Keratinocyte (primary cell): ENCODE results near the gene CD96. TPM values are rescaled to one million over a fixed set of nuclear protein-coding genes. Genes with fewer than 3 reads are reported as not detected.

Experiments
- DNase-seq: peaks from one replicate; pipeline ENCODE4 v3.0.0-alpha.2; 2011; ENCODE audit warnings: low read depth, missing footprints, low spot score
- FAIRE-seq: peaks from 2 replicates; lab custom pipeline; 2011; peaks lifted over from hg19 to GRCh38; lab: Jason Lieb, UNC
- H2AFZ ChIP-seq: 2 replicates; pipeline ENCODE4 v1.6.0; 2012; ENCODE audit warnings: low read length, control low read depth, inconsistent platforms; ENCODE audit not compliant: control insufficient read depth
- H3K27ac ChIP-seq: 2 replicates; pipeline ENCODE4 v1.5.1; 2011; ENCODE audit warnings: low read length; ENCODE audit not compliant: control insufficient read depth, insufficient read depth
- H3K27me3 ChIP-seq: 3 replicates; pipeline ENCODE4 v1.6.0; 2011; ENCODE audit warnings: low read length; ENCODE audit not compliant: control insufficient read depth, insufficient read depth; ENCODE audit errors: extremely low read depth
- H3K36me3 ChIP-seq, 2 experiments: 2 replicates in 1 of 2; 3 replicates in 1 of 2; pipeline ENCODE4 v1.5.1; 2011; ENCODE audit warnings: low read length in 2 of 2, mild to moderate bottlenecking in 1 of 2; ENCODE audit not compliant: control insufficient read depth in 2 of 2, insufficient read depth in 2 of 2; ENCODE audit errors: extremely low read depth in 1 of 2
- H3K4me1 ChIP-seq: 3 replicates; pipeline ENCODE4 v1.5.1; 2011; ENCODE audit warnings: low read length; ENCODE audit not compliant: control insufficient read depth, insufficient read depth; ENCODE audit errors: extremely low read depth
- H3K4me2 ChIP-seq: 3 replicates; pipeline ENCODE4 v1.6.0; 2011; ENCODE audit warnings: low read depth, low read length; ENCODE audit not compliant: control insufficient read depth, insufficient read depth; ENCODE audit errors: extremely low read depth
- H3K4me3 ChIP-seq, 3 experiments: fragments of 200-600 bp in 1 of 3; sonication (generic) in 1 of 3; 2 replicates in 2 of 3; 3 replicates in 1 of 3; pipeline ENCODE4 v1.5.1; 2011 to 2016; ENCODE audit warnings: low read length in 3 of 3, mild to moderate bottlenecking in 3 of 3, control low read depth in 2 of 3, inconsistent platforms in 1 of 3, low read depth in 1 of 3, mixed read lengths in 1 of 3, mixed run types in 1 of 3, moderate library complexity in 1 of 3; ENCODE audit not compliant: control insufficient read depth in 2 of 3, insufficient read depth in 2 of 3; ENCODE audit errors: extremely low read depth in 1 of 3
- H3K79me2 ChIP-seq: 2 replicates; pipeline ENCODE4 v1.6.0; 2012; ENCODE audit warnings: low read length; ENCODE audit not compliant: control insufficient read depth, insufficient read depth
- H3K9ac ChIP-seq: 3 replicates; pipeline ENCODE4 v1.6.0; 2011; ENCODE audit warnings: low read length; ENCODE audit not compliant: control insufficient read depth, insufficient read depth; ENCODE audit errors: extremely low read depth
- H3K9me1 ChIP-seq: 3 replicates; pipeline ENCODE4 v1.6.0; 2011; ENCODE audit warnings: low read length; ENCODE audit not compliant: control insufficient read depth, insufficient read depth; ENCODE audit errors: extremely low read depth
- H3K9me3 ChIP-seq: 2 replicates; pipeline ENCODE4 v1.5.1; 2012; ENCODE audit warnings: low read depth, low read length; ENCODE audit not compliant: control insufficient read depth
- H4K20me1 ChIP-seq: 3 replicates; pipeline ENCODE4 v1.6.0; 2011; ENCODE audit warnings: low read length; ENCODE audit not compliant: control insufficient read depth, insufficient read depth; ENCODE audit errors: extremely low read depth
- CTCF ChIP-seq, 3 experiments: IDR thresholded peaks in 1 of 3; conservative IDR thresholded peaks in 1 of 3; optimal IDR thresholded peaks in 1 of 3; 2 replicates in 2 of 3; 3 replicates in 1 of 3; pipeline versions ENCODE3 to v1.5.1; 2011; ENCODE audit warnings: low read length in 3 of 3, mild to moderate bottlenecking in 3 of 3, moderate library complexity in 2 of 3, control low read depth in 1 of 3, inconsistent platforms in 1 of 3; ENCODE audit not compliant: insufficient read depth in 2 of 3; ENCODE audit errors: extremely low read depth in 1 of 3
- EZH2 ChIP-seq: IDR thresholded peaks from one replicate; pipeline ENCODE4 v1.6.1; 2012; ENCODE audit warnings: inconsistent platforms, mild to moderate bottlenecking, low read length, moderate library complexity
- dilution Hi-C: fragments of 300-500 bp; cut with MboI; formaldehyde crosslinking; loops from one replicate; pipeline ENCODE4 v1.7.0; 2020; ENCODE audit warnings: low sequenced_read_pairs; ENCODE audit not compliant: extremely low pct_ligation_motif_present
- polyA plus RNA-seq, 5 experiments: library from polyadenylated mRNA; depleted of rRNA in 3 of 5; stranded (reverse) in 3 of 5; stranded (forward) in 1 of 5; unstranded in 1 of 5; fragments of >200 nt; gene quantifications; 1 replicate in 1 of 5; 2 replicates in 3 of 5; 3 replicates in 1 of 5; pipeline versions ENCODE4 v1.2.1 to v1.2.3, GENCODE V29; 2011 to 2012; ENCODE audit warnings: missing spikeins in 2 of 5, low read depth in 1 of 5, low replicate concordance in 1 of 5

The CD96 gene
- polyA plus RNA-seq, 1 donor (not counting 4 experiments of a cell fraction or from before 2014, with no cell fraction given) = 0.13 TPM

GRCh38 chr3:111541391-111541790, 606 bp upstream of the CD96 start:
- H2AFZ ChIP-seq = no peak overlapping the region
- no peak overlapping the region for H3K27ac ChIP-seq
- no peaks in the 10 kb centered on the region for H3K9me3 ChIP-seq
- H4K20me1 ChIP-seq = no peaks in the 10 kb centered on the region
- no peak overlapping the region for H3K4me3 ChIP-seq
- FAIRE-seq (no peak), DNase-seq (no peak)
- no peaks in the 10 kb centered on the region for H3K9me1 ChIP-seq
- no peaks in the 10 kb centered on the region for H3K27me3 ChIP-seq
- dilution Hi-C loops = no loop called here
- no peak overlapping the region for H3K4me2 ChIP-seq
- no peak overlapping the region for H3K9ac ChIP-seq
- no peaks in the 10 kb centered on the region for H3K79me2 ChIP-seq
- no peaks in the 10 kb centered on the region for H3K36me3 ChIP-seq
- peaks cover 13% of the 10 kb centered on the region for H3K4me1 ChIP-seq
- TF ChIP-seq EZH2 = no peak

GRCh38 chr3:111542611-111543300, 759 bp downstream of the CD96 start:
- Histone ChIP-seq H3K4me3 (no peak overlapping the region), H4K20me1 (no peaks in the 10 kb centered on the region), H3K4me1 (peaks cover 13% of the 10 kb centered on the region), H3K4me2 (no peak overlapping the region), H3K27me3 (no peaks in the 10 kb centered on the region), H3K9me3 (no peaks in the 10 kb centered on the region), H3K27ac (no peak overlapping the region), H2AFZ (no peak overlapping the region), H3K79me2 (no peaks in the 10 kb centered on the region), H3K9ac (no peak overlapping the region), H3K36me3 (no peaks in the 10 kb centered on the region), H3K9me1 (no peaks in the 10 kb centered on the region)
- DNase-seq (no peak), FAIRE-seq (no peak)
- dilution Hi-C loops = no loop called here
- no peak for TF ChIP-seq EZH2
- TF ChIP-seq CTCF (optimal IDR thresholded peaks at IDR 0.05 in 1 of 3, IDR thresholded peaks at IDR 0.05 in 1 of 3, conservative IDR thresholded peaks at IDR 0.05 in 1 of 3; ENCODE audit: extremely low read depth in 1 of 3, insufficient read depth in 2 of 3, low read length in 3 of 3) = no peak

- no peaks in the 10 kb centered on the region for H3K36me3 ChIP-seq
- no peak overlapping the region for H2AFZ ChIP-seq
- no peaks in the 10 kb centered on the region for H3K27me3 ChIP-seq
- TF ChIP-seq CTCF (optimal IDR thresholded peaks at IDR 0.05 in 1 of 3, IDR thresholded peaks at IDR 0.05 in 1 of 3, conservative IDR thresholded peaks at IDR 0.05 in 1 of 3; ENCODE audit: extremely low read depth in 1 of 3, insufficient read depth in 2 of 3, low read length in 3 of 3) = no peak
- TF ChIP-seq EZH2 = no peak
- H3K4me1 ChIP-seq = no peaks in the 10 kb centered on the region
- no peaks in the 10 kb centered on the region for H3K79me2 ChIP-seq
- dilution Hi-C loops = no loop called here
- H4K20me1 ChIP-seq = no peaks in the 10 kb centered on the region
- H3K9me3 ChIP-seq = no peaks in the 10 kb centered on the region
- no peak overlapping the region for H3K4me2 ChIP-seq
- no peaks in the 10 kb centered on the region for H3K9me1 ChIP-seq
- no peak overlapping the region for H3K27ac ChIP-seq
- DNase-seq = no peak
- H3K4me3 ChIP-seq = no peak overlapping the region
- no peak for FAIRE-seq
- no peak overlapping the region for H3K9ac ChIP-seq
Measured at GRCh38 chr3:111545349-111545748, 3.4 kb downstream of the CD96 start.
